H9 (cell line): ENCODE results near the gene SPEM3. TPM values are rescaled to one million over a fixed set of nuclear protein-coding genes. Genes with fewer than 3 reads are reported as not detected.

ENCODE experiments used
- DNase-seq: peaks from one replicate; pipeline ENCODE4 v3.0.0-alpha.2; 2017
- H2AFZ ChIP-seq: one replicate; pipeline ENCODE4 v1.6.1; 2013; ENCODE audit warnings: mild to moderate bottlenecking, low read length, control low read depth, moderate library complexity
- H2AK5ac ChIP-seq: 2 replicates; pipeline ENCODE4 v1.6.1; 2013; ENCODE audit warnings: low read length, control low read depth, mixed read lengths; ENCODE audit not compliant: insufficient read length
- H2BK120ac ChIP-seq: one replicate; pipeline ENCODE4 v1.6.1; 2013; ENCODE audit warnings: low read depth, mild to moderate bottlenecking, low read length, control low read depth, inconsistent platforms; ENCODE audit not compliant: poor library complexity, severe bottlenecking
- H2BK12ac ChIP-seq: 2 replicates; pipeline ENCODE4 v1.6.1; 2013; ENCODE audit warnings: low read length, control low read depth, mixed read lengths, low read depth; ENCODE audit not compliant: insufficient read length
- H2BK15ac ChIP-seq: 2 replicates; pipeline ENCODE4 v1.6.1; 2013; ENCODE audit warnings: low read depth, low read length, control low read depth
- H2BK20ac ChIP-seq: one replicate; pipeline ENCODE4 v1.6.1; 2013; ENCODE audit warnings: low read depth, mild to moderate bottlenecking, low read length, control low read depth, inconsistent platforms; ENCODE audit not compliant: poor library complexity, severe bottlenecking
- H2BK5ac ChIP-seq: 2 replicates; pipeline ENCODE4 v1.6.1; 2013; ENCODE audit warnings: low read length, control low read depth, mixed read lengths; ENCODE audit not compliant: insufficient read length
- H3K14ac ChIP-seq: 2 replicates; pipeline ENCODE4 v1.6.1; 2013; ENCODE audit warnings: low read length, control low read depth; ENCODE audit not compliant: insufficient read depth
- H3K18ac ChIP-seq: 2 replicates; pipeline ENCODE4 v1.6.1; 2013; ENCODE audit warnings: low read depth, mild to moderate bottlenecking, mixed read lengths, low read length, control low read depth; ENCODE audit not compliant: insufficient read length
- H3K23ac ChIP-seq: 2 replicates; pipeline ENCODE4 v1.6.1; 2013; ENCODE audit warnings: low read length, control low read depth, mixed read lengths, low read depth; ENCODE audit not compliant: insufficient read length
- H3K23me2 ChIP-seq: 2 replicates; pipeline ENCODE4 v1.6.1; 2013; ENCODE audit warnings: low read depth, mild to moderate bottlenecking, mixed read lengths, low read length, control low read depth; ENCODE audit not compliant: insufficient read length, poor library complexity, severe bottlenecking
- H3K27ac ChIP-seq: 2 replicates; pipeline ENCODE4 v1.5.1; 2013; ENCODE audit warnings: low read length, control low read depth, mixed read lengths, low read depth; ENCODE audit not compliant: insufficient read length
- H3K27me3 ChIP-seq: 2 replicates; pipeline ENCODE4 v1.6.1; 2013; ENCODE audit warnings: low read length, control low read depth, inconsistent platforms; ENCODE audit not compliant: insufficient read depth
- H3K4ac ChIP-seq: 2 replicates; pipeline ENCODE4 v1.6.1; 2013; ENCODE audit warnings: low read depth, mild to moderate bottlenecking, control low read depth, inconsistent platforms, low read length, moderate library complexity
- H3K4me1 ChIP-seq: 2 replicates; pipeline ENCODE4 v1.6.1; 2013; ENCODE audit warnings: low read length, control low read depth, inconsistent platforms; ENCODE audit not compliant: insufficient read depth
- H3K4me2 ChIP-seq: 2 replicates; pipeline ENCODE4 v1.6.1; 2013; ENCODE audit warnings: low read length, control low read depth, mixed read lengths; ENCODE audit not compliant: insufficient read length, insufficient read depth
- H3K56ac ChIP-seq: 2 replicates; pipeline ENCODE4 v1.6.1; 2013; ENCODE audit warnings: low read depth, mild to moderate bottlenecking, mixed read lengths, low read length, control low read depth; ENCODE audit not compliant: insufficient read length
- H3K79me1 ChIP-seq: 2 replicates; pipeline ENCODE4 v1.6.1; 2013; ENCODE audit warnings: low read depth, mild to moderate bottlenecking, moderate library complexity, low read length, control low read depth, inconsistent platforms; ENCODE audit not compliant: insufficient read depth, poor library complexity, severe bottlenecking
- H3K79me2 ChIP-seq: 2 replicates; pipeline ENCODE4 v1.6.1; 2013; ENCODE audit warnings: low read length, control low read depth, inconsistent platforms; ENCODE audit not compliant: insufficient read depth
- H3K9ac ChIP-seq: 2 replicates; pipeline ENCODE4 v1.6.1; 2013; ENCODE audit warnings: low read length, control low read depth, mixed read lengths; ENCODE audit not compliant: insufficient read length; ENCODE audit errors: extremely low read depth
- H3K9me3 ChIP-seq: one replicate; pipeline ENCODE4 v1.6.1; 2013; ENCODE audit warnings: low read depth, low read length, inconsistent platforms; ENCODE audit not compliant: control insufficient read depth
- H3T11ph ChIP-seq: one replicate; pipeline ENCODE4 v1.6.1; 2013; ENCODE audit warnings: mild to moderate bottlenecking, low read length, control low read depth, inconsistent platforms
- H4K20me1 ChIP-seq: one replicate; pipeline ENCODE4 v1.6.1; 2013; ENCODE audit not compliant: control insufficient read depth, insufficient read length, insufficient read depth
- H4K5ac ChIP-seq: 2 replicates; pipeline ENCODE4 v1.6.1; 2013; ENCODE audit warnings: low read depth, mild to moderate bottlenecking, mixed read lengths, low read length, control low read depth; ENCODE audit not compliant: insufficient read length
- H4K8ac ChIP-seq: replicated peaks from 2 replicates; pipeline ENCODE4 v1.6.1; 2013; ENCODE audit warnings: low read length, control low read depth, mixed read lengths, low read depth; ENCODE audit not compliant: insufficient read length
- H4K91ac ChIP-seq: 2 replicates; pipeline ENCODE4 v1.6.1; 2013; ENCODE audit warnings: low read depth, mild to moderate bottlenecking, moderate library complexity, mixed read lengths, low read length, control low read depth; ENCODE audit not compliant: insufficient read length
- H3K27ac Mint-ChIP-seq, 3 experiments: 2 replicates in 2 of 3; 3 replicates in 1 of 3; pipeline ENCODE4 v1.8.0; 2020 to 2021; ENCODE audit warnings: mixed read lengths in 3 of 3, mild to moderate bottlenecking in 1 of 3, moderate library complexity in 1 of 3
- H3K27me3 Mint-ChIP-seq: 2 replicates; pipeline ENCODE4 v1.8.0; 2021; ENCODE audit warnings: low read depth, mild to moderate bottlenecking, moderate library complexity, mixed read lengths
- H3K36me3 Mint-ChIP-seq, 3 experiments: 2 replicates in 2 of 3; 3 replicates in 1 of 3; pipeline ENCODE4 v1.8.0; 2020 to 2021; ENCODE audit warnings: low read depth in 3 of 3, mixed read lengths in 3 of 3; ENCODE audit not compliant: insufficient read depth in 1 of 3
- H3K4me1 Mint-ChIP-seq, 2 experiments: 2 replicates each; pipeline ENCODE4 v1.8.0; 2020; ENCODE audit warnings: mixed read lengths in 2 of 2
- H3K4me3 Mint-ChIP-seq, 2 experiments: 2 replicates in 1 of 2; 3 replicates in 1 of 2; pipeline ENCODE4 v1.8.0; 2020 to 2021; ENCODE audit warnings: mild to moderate bottlenecking in 2 of 2, mixed read lengths in 2 of 2, moderate library complexity in 1 of 2
- H3K9me3 Mint-ChIP-seq, 2 experiments: 2 replicates in 1 of 2; 3 replicates in 1 of 2; pipeline ENCODE4 v1.8.0; 2020; ENCODE audit warnings: mild to moderate bottlenecking in 2 of 2, mixed read lengths in 2 of 2, moderate library complexity in 1 of 2
- WGBS: extraction: QIAGEN DNeasy Blood & Tissue Kit; methylation state at CpG from one replicate; pipeline ENCODE4 v1.1.7; 2013; ENCODE audit warnings: missing lambda C conversion rate, low lambda C conversion rate, mixed read lengths; ENCODE audit not compliant: insufficient read length; ENCODE audit errors: extremely low coverage; 5-methylcytosine and 5-hydroxymethylcytosine counted together
- total RNA-seq: library from RNA; stranded (reverse); gene quantifications from 2 replicates; pipeline ENCODE4 v1.2.1, GENCODE V29; 2021
- TF ChIP-seq, protein P1 (sequence below): fragments of 200-600 bp; sonication (generic); conservative IDR thresholded peaks from 3 replicates; pipeline ENCODE4 v1.8.0; 2021; ENCODE audit warnings: antibody characterized with exemption, mild to moderate bottlenecking

SPEM3 gene
- total RNA-seq, 1 experiment from 2014 or later: not detected

GRCh38 chr17:7464081-7464480, 35.4 kb downstream of the SPEM3 start:
- Histone ChIP-seq H3K56ac (no peak overlapping the region), H4K20me1 (peaks cover 2% of the 10 kb centered on the region), H2BK20ac (no peak overlapping the region), H3K4me2 (no peak overlapping the region), H2BK5ac (no peak overlapping the region), H3K14ac (no peak overlapping the region), H3K79me1 (no peaks in the 10 kb centered on the region), H2AFZ (no peak overlapping the region), H3K4ac (no peak overlapping the region), H3K9ac (no peak overlapping the region), H2BK15ac (no peak overlapping the region), H3T11ph (no peak overlapping the region), H2AK5ac (no peak overlapping the region), H3K18ac (no peak overlapping the region), H3K9me3 (no peaks in the 10 kb centered on the region), H3K79me2 (no peaks in the 10 kb centered on the region), H4K8ac (no peak overlapping the region), H2BK120ac (no peak overlapping the region), H3K23ac (no peak overlapping the region), H3K27ac (no peak overlapping the region), H3K4me1 (peaks cover 8% of the 10 kb centered on the region; the same call in 1 of the 2 replicates), H4K91ac (no peak overlapping the region), H3K23me2 (no peaks in the 10 kb centered on the region), H4K5ac (no peak overlapping the region), H3K27me3 (no peaks in the 10 kb centered on the region), H2BK12ac (no peak overlapping the region)
- H3K27ac Mint-ChIP-seq: 0 out of 7 replicates have a peak overlapping the region, but pooled peaks of 1 of the 3 experiments have one; percentile 21
- H3K27me3 Mint-ChIP-seq: no peaks in the 10 kb centered on the region
- no peaks in the 10 kb centered on the region for H3K9me3 Mint-ChIP-seq
- peak overlapping the region in 1 of 2 experiments; percentile 50; a peak in 1 of 5 replicates for H3K4me3 Mint-ChIP-seq
- no CpG with 5 or more reads among the region's 9 CpGs for WGBS
- H3K36me3 Mint-ChIP-seq: peaks cover 3 to 20% (median 18%) of the 10 kb centered on the region in 3 experiments; a peak in 5 of 7 replicates
- DNase-seq: no peak
- peaks cover 9 to 21% of the 10 kb centered on the region in 2 experiments for H3K4me1 Mint-ChIP-seq
- TF ChIP-seq, protein P1, sequence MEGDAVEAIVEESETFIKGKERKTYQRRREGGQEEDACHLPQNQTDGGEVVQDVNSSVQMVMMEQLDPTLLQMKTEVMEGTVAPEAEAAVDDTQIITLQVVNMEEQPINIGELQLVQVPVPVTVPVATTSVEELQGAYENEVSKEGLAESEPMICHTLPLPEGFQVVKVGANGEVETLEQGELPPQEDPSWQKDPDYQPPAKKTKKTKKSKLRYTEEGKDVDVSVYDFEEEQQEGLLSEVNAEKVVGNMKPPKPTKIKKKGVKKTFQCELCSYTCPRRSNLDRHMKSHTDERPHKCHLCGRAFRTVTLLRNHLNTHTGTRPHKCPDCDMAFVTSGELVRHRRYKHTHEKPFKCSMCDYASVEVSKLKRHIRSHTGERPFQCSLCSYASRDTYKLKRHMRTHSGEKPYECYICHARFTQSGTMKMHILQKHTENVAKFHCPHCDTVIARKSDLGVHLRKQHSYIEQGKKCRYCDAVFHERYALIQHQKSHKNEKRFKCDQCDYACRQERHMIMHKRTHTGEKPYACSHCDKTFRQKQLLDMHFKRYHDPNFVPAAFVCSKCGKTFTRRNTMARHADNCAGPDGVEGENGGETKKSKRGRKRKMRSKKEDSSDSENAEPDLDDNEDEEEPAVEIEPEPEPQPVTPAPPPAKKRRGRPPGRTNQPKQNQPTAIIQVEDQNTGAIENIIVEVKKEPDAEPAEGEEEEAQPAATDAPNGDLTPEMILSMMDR: no peak
